Heart left ventricle (tissue), 16 donors: Measurements from ENCODE around the gene CDX2. TPM values are rescaled to one million over a fixed set of nuclear protein-coding genes. Genes with fewer than 3 reads are reported as not detected.

ENCODE experiments used
- ATAC-seq, 4 donors: fragments of 200-7000 bp; cut with Tn5 transposase; one replicate each; pipeline ENCODE4 v1.9.1; 2020 to 2022; ENCODE audit warnings: moderate library complexity in 4 of 4, mild to moderate bottlenecking in 3 of 4, moderate number of reproducible peaks in 1 of 4
- DNase-seq, 5 donors: peaks; one replicate each; pipeline ENCODE4 v3.0.0-alpha.2; 2020
- H3K27ac ChIP-seq, 12 donors: fragments of 200-600 bp; sonication (generic) in 4 of 12; one replicate each; pipeline versions ENCODE4 v1.5.0 to v1.8.0; 2016 to 2022; ENCODE audit warnings: mild to moderate bottlenecking in 2 of 12
- H3K27me3 ChIP-seq, 9 donors: fragments of 200-600 bp; sonication (generic) in 2 of 9; one replicate each; pipeline versions ENCODE4 v1.5.1 to v1.8.0; 2016 to 2022; ENCODE audit warnings: mild to moderate bottlenecking in 3 of 9
- H3K36me3 ChIP-seq, 9 donors: fragments of 200-600 bp; sonication (generic) in 2 of 9; one replicate each; pipeline versions ENCODE4 v1.5.0 to v1.8.0; 2018 to 2022; ENCODE audit warnings: mild to moderate bottlenecking in 2 of 9
- H3K4me1 ChIP-seq, 12 donors: fragments of 200-600 bp; sonication (generic) in 4 of 12; one replicate each; pipeline versions ENCODE4 v1.5.0 to v1.8.0; 2016 to 2022; ENCODE audit warnings: mild to moderate bottlenecking in 3 of 12
- H3K4me3 ChIP-seq, 12 donors: fragments of 200-600 bp; sonication (generic) in 4 of 12; one replicate each; pipeline versions ENCODE4 v1.5.0 to v1.8.0; 2017 to 2022; ENCODE audit warnings: mild to moderate bottlenecking in 9 of 12, moderate library complexity in 4 of 12
- H3K9me3 ChIP-seq, 12 donors: fragments of 200-600 bp; sonication (generic) in 4 of 12; one replicate each; pipeline versions ENCODE4 v1.5.0 to v1.8.0; 2016 to 2022; ENCODE audit warnings: mild to moderate bottlenecking in 1 of 12
- POLR2A ChIP-seq, 2 donors: fragments of 450-650 bp; IDR thresholded peaks; one replicate each; pipeline ENCODE4 v1.6.1; 2017; ENCODE audit warnings: antibody characterized with exemption in 2 of 2, mild to moderate bottlenecking in 2 of 2, moderate library complexity in 2 of 2
- whole genome bisulfite sequencing, 4 donors: extraction: QIAGEN DNeasy Blood & Tissue Kit in 2 of 4; methylation state at CpG; one replicate each; pipeline versions ENCODE4 v1.1.5 to v1.1.7; 2013 to 2018; 5-methylcytosine and 5-hydroxymethylcytosine counted together
- intact Hi-C, 10 donors: fragments of 100-400 bp; cut with DNase I; formaldehyde crosslinking; loops; one replicate each; pipeline versions ENCODE4 v1.11.1 to v1.14.2; 2022
- long read RNA-seq, 3 donors: library from polyadenylated mRNA; unstranded; transcript quantifications; one replicate each; pipeline ENCODE4 v2.0.0, GENCODE V29; 2020 to 2021
- polyA plus RNA-seq, 2 donors: library from polyadenylated mRNA; stranded (reverse); fragments of 200-250 nt; gene quantifications; one replicate each; pipeline ENCODE4 v1.2.3, GENCODE V29; 2013
- total RNA-seq, 9 donors: library from RNA; depleted of rRNA in 2 of 9; stranded (reverse); fragments of >200 nt in 2 of 9; fragmentation: NEBNext Ultra II Directional in 3 of 9; extraction: Animal tissue kit (Norgen Biotek cat#: 25700) in 3 of 9; gene quantifications; one replicate each; pipeline versions ENCODE4 v1.1.0 to v1.2.4, GENCODE V29; 2016 to 2023
- TF ChIP-seq, protein P1 (sequence below), 12 donors: fragments of 200-600 bp; sonication (generic) in 4 of 12; IDR thresholded peaks; one replicate each; pipeline versions ENCODE4 v1.5.0 to v1.8.0; 2018 to 2022; ENCODE audit warnings: antibody characterized with exemption in 12 of 12, mild to moderate bottlenecking in 5 of 12
- donor health status: ischemic (EF 13 %, LVEDD 7.1; RV severe dilation, severe dysfunction).
- donor health status: healthy with polysubstance abuse.
- donor health status: DM: no; HTN: yes; CAD: no.
- donor health status: DM: no; HTN: no; CAD: no.
- donor health status: ischemic (EF 25% LVEDD 6.9; RV normal size, moderate dysfunction).
- donor health status: ischemic (EF 25% LVEDD 5.7; RV mildly dilated, moderate dysfunction).
- donor health status: healthy.
- donor health status: DM: yes; HTN: yes; CAD: no.
- donor health status: ischemic (EF 35%, LVEDD 5.7; RV mildly dilated, moderate dysfunction).
- donor health status: nonischemic (EF 11% LVEDD 7.7; RV severe dilation, severe dysfunction).
- donor health status: DM: yes; HTN: yes; CAD: no.
- donor health status: PGD.
- donor health status: ischemic (EF 29% LVEDD 5.4; RV normal size, mild dysfunction).
- donor health status: nonischemic (EF 23%, LVEDD 6.1; RV moderate dilation, normal function).

CDX2 gene, protein sequence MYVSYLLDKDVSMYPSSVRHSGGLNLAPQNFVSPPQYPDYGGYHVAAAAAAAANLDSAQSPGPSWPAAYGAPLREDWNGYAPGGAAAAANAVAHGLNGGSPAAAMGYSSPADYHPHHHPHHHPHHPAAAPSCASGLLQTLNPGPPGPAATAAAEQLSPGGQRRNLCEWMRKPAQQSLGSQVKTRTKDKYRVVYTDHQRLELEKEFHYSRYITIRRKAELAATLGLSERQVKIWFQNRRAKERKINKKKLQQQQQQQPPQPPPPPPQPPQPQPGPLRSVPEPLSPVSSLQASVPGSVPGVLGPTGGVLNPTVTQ
- total RNA-seq (not detected), polyA plus RNA-seq (not detected)
- long read RNA-seq, donor 1: 0 reads
- long read RNA-seq, donor 2: 0 reads
- long read RNA-seq, donor 3: 0 reads

DNA sequence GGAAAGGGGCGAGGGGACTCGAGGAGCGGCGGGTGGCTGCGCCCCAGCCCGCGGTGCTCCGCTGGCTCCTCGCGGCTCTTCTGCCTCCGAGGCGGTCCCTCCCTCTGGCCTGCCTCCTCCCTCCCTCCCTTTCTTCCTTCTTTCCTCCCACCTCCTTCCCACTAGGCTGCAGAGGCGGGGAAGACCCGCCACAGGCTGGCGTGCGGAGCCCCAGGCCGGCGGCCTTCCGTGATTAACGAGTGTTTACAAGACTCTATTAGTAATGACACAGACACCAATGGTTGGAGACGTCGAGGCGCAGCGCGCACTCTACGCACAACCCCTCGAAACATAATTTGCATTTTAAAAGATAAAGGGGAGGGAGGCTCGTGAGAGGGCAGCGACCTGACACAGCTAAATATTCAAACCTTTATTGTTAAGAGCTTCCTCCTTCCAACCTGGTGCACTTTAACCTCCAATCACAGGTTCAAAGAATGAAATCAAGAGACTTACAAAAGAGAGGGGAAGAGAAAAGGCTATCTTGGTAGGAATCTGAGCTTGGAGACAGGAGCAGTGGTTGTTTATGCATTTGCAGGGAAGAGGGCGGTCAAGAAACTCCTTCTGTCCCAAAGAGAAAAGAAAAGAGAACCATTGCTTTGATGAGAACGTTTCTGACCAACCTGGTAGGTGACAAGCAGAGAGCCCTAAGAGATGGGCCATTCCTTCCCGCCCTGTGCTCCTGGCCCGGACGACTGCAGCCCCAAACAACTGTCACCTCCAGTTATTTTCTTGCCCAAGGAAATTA, at the start of gene CDX2:
Gene CDX2 (minus strand): TSS at position 234 of the 784 bp plus-strand sequence. CDS start 309 bp downstream, outside the sequence.
- Histone ChIP-seq H3K27ac (no peak within 1 kb of the TSS), H3K4me1 (peaks cover 0 to 27% (median 7%) of the 10 kb centered on the region in 12 donors), H3K27me3 (peaks cover 78 to 100% (median 98%) of the 10 kb centered on the region in 9 donors), H3K9me3 (no peaks in the 10 kb centered on the region), H3K36me3 (no peaks in the 10 kb centered on the region), H3K4me3 (no peak within 1 kb of the TSS)
- DNase-seq (no peak), ATAC-seq (no peak)
- WGBS, 4 donors: 3 to 5% (median 4%) methylated on average over 29 to 34 of the region's 34 CpGs
- intact Hi-C loops: loop anchor here in 1 of 10 donors (5.0 kb wide), 1 partner anchor 47 kb away; no protein-coding TSS in a partner anchor
- TF ChIP-seq, protein P1, sequence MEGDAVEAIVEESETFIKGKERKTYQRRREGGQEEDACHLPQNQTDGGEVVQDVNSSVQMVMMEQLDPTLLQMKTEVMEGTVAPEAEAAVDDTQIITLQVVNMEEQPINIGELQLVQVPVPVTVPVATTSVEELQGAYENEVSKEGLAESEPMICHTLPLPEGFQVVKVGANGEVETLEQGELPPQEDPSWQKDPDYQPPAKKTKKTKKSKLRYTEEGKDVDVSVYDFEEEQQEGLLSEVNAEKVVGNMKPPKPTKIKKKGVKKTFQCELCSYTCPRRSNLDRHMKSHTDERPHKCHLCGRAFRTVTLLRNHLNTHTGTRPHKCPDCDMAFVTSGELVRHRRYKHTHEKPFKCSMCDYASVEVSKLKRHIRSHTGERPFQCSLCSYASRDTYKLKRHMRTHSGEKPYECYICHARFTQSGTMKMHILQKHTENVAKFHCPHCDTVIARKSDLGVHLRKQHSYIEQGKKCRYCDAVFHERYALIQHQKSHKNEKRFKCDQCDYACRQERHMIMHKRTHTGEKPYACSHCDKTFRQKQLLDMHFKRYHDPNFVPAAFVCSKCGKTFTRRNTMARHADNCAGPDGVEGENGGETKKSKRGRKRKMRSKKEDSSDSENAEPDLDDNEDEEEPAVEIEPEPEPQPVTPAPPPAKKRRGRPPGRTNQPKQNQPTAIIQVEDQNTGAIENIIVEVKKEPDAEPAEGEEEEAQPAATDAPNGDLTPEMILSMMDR (IDR thresholded peaks at IDR 0.05): no peak
- TF ChIP-seq POLR2A (IDR thresholded peaks at IDR 0.05): no peak

DNA sequence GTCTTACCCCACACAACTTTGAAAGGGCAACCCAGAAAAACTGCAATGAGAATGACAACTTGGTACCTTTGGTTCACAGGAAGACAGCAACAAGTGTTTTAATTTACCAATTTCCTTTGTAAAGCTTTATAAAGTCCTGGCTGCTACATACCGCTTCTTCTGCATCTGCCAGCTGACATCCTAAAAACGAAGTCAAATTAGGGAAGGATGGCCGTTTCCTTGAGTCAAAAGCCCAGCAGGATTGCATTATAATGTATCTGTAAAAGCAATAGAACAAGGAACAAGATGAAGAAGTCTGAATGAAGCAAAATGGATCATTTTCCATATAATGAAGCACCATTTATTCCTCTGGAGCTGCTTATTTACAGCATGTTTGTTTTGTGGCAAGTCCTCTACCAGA, 45.2 kb upstream of the CDX2 start:
- intact Hi-C loops: no loop called here
- no peak for ATAC-seq
- H3K4me1 ChIP-seq: no peaks in the 10 kb centered on the region
- no peaks in the 10 kb centered on the region for H3K9me3 ChIP-seq
- WGBS, 4 donors: 45 to 58% (median 51%) methylated on average over 3 of the region's 3 CpGs
- no peak for DNase-seq
- TF ChIP-seq POLR2A (IDR thresholded peaks at IDR 0.05): no peak
- TF ChIP-seq, protein P1 (IDR thresholded peaks at IDR 0.05): no peak
- no peak overlapping the region for H3K27ac ChIP-seq
- no peaks in the 10 kb centered on the region for H3K36me3 ChIP-seq
- no peak overlapping the region for H3K4me3 ChIP-seq
- peaks cover 0 to 29% (median 0%) of the 10 kb centered on the region in 9 donors for H3K27me3 ChIP-seq

DNA sequence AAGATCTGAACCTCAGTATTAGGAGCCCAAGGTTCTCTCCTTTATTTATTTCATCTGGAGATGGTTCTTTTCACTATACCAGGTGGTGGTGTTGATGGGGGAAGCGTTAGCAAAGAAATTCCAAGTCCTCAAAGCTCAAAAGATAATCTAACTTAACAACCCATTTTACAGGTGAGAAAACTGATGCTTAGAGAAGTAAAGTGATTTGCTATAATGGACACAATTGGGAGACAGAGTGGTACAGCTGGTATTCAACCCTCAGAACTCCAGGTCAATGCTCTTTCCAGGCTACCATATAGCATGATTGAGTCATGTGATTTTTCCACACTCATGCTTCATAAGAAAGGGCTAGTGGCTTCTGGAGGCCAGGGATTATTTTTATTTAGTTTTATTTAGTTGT, 44.4 kb upstream of the CDX2 start:
- DNase-seq: no peak
- Histone ChIP-seq H3K4me1 (no peaks in the 10 kb centered on the region), H3K4me3 (no peak overlapping the region), H3K36me3 (no peaks in the 10 kb centered on the region), H3K27ac (no peak overlapping the region), H3K9me3 (no peaks in the 10 kb centered on the region), H3K27me3 (peaks cover 0 to 35% (median 0%) of the 10 kb centered on the region in 9 donors)
- TF ChIP-seq, protein P1 (IDR thresholded peaks at IDR 0.05): no peak
- no peak for TF ChIP-seq POLR2A (IDR thresholded peaks at IDR 0.05)
- intact Hi-C loops: no loop called here
- WGBS, 4 donors: 66 to 83% (median 72%) methylated on average over 1 of the region's 1 CpG
- ATAC-seq: no peak

DNA sequence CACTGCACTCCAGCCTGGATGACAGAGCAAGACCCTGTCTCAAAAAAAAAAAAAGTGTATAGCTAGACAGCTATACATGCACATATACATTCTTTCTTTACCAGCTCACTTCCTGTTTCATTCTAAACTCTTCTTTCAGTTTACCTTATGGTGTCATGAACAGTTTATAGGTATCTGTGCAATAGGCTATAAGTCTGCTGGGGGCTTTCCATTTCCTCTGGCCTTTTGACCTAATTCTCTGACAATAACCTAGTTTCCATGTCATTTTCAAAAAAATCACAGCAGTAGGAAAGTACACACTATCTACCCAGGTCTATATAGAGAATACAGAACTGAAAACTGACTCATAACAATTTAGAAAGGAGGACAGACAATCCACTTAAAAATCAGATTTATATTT, 43.8 kb upstream of the CDX2 start:
- Histone ChIP-seq H3K4me1 (no peaks in the 10 kb centered on the region), H3K27ac (no peak overlapping the region), H3K4me3 (no peak overlapping the region), H3K27me3 (peaks cover 0 to 38% (median 0%) of the 10 kb centered on the region in 9 donors), H3K36me3 (no peaks in the 10 kb centered on the region), H3K9me3 (no peaks in the 10 kb centered on the region)
- ATAC-seq: no peak
- TF ChIP-seq, protein P1 (IDR thresholded peaks at IDR 0.05): no peak
- no peak for TF ChIP-seq POLR2A (IDR thresholded peaks at IDR 0.05)
- intact Hi-C loops: no loop called here
- no peak for DNase-seq
